Loucy (cell line): ENCODE measurements around the gene FLT1.

Source experiments
- H2AFZ ChIP-seq: fragments of 200-600 bp; sonication (generic); 2 replicates; pipeline ENCODE4 v1.6.0; 2016; ENCODE audit warnings: antibody characterized with exemption, mild to moderate bottlenecking, low read length, moderate library complexity
- H3F3A ChIP-seq: fragments of 200-600 bp; 2 replicates; pipeline ENCODE4 v1.6.0; 2016; ENCODE audit warnings: antibody characterized with exemption, low read depth, mild to moderate bottlenecking
- H3K27me3 ChIP-seq: fragments of 200-600 bp; sonication (generic); 2 replicates; pipeline ENCODE4 v1.6.1; 2014; ENCODE audit warnings: low read length, mild to moderate bottlenecking; ENCODE audit not compliant: insufficient read depth, poor library complexity, severe bottlenecking
- H3K36me3 ChIP-seq: fragments of 200-600 bp; sonication (generic); 2 replicates; pipeline ENCODE4 v1.6.1; 2016; ENCODE audit warnings: low read length; ENCODE audit not compliant: insufficient read depth
- H3K4me1 ChIP-seq: fragments of 200-600 bp; sonication (generic); 2 replicates; pipeline ENCODE4 v1.5.1; 2014; ENCODE audit warnings: low read length, mild to moderate bottlenecking; ENCODE audit not compliant: insufficient read depth, poor library complexity, severe bottlenecking
- H3K4me2 ChIP-seq: fragments of 200-600 bp; sonication (generic); 2 replicates; pipeline ENCODE4 v1.6.0; 2014; ENCODE audit warnings: antibody characterized with exemption, low read length, low read depth, mild to moderate bottlenecking; ENCODE audit not compliant: poor library complexity, severe bottlenecking
- H3K4me3 ChIP-seq: fragments of 200-600 bp; sonication (generic); 2 replicates; pipeline ENCODE4 v1.5.1; 2014; ENCODE audit warnings: low read length, mild to moderate bottlenecking, mixed read lengths; ENCODE audit not compliant: poor library complexity, severe bottlenecking
- H3K79me2 ChIP-seq: fragments of 200-600 bp; sonication (generic); 2 replicates; pipeline ENCODE4 v1.6.1; 2014; ENCODE audit warnings: low read length; ENCODE audit not compliant: insufficient read depth
- H3K9ac ChIP-seq: fragments of 200-600 bp; sonication (generic); 2 replicates; pipeline ENCODE4 v1.6.0; 2014; ENCODE audit warnings: mild to moderate bottlenecking, low read depth, low read length, moderate library complexity; ENCODE audit not compliant: poor library complexity, severe bottlenecking
- H3K9me2 ChIP-seq: fragments of 200-600 bp; sonication (generic); replicated peaks from 2 replicates; pipeline ENCODE4 v1.6.1; 2016; ENCODE audit warnings: low read depth, low read length, mixed read lengths
- H3K9me3 ChIP-seq: fragments of 200-600 bp; sonication (generic); 2 replicates; pipeline ENCODE4 v1.6.1; 2014; ENCODE audit warnings: mild to moderate bottlenecking, antibody characterized with exemption, low read length, low read depth; ENCODE audit not compliant: insufficient read depth
- H4K20me1 ChIP-seq: fragments of 200-600 bp; sonication (generic); 2 replicates; pipeline ENCODE4 v1.6.0; 2014; ENCODE audit warnings: antibody characterized with exemption, low read length, mild to moderate bottlenecking; ENCODE audit not compliant: insufficient read depth, poor library complexity, severe bottlenecking
- EZH2phosphoT487 ChIP-seq: fragments of 200-600 bp; IDR thresholded peaks from 2 replicates; pipeline ENCODE4 v1.6.1; 2018; ENCODE audit warnings: antibody characterized with exemption, mild to moderate bottlenecking, moderate library complexity, borderline replicate concordance
- TF ChIP-seq, protein P1 (sequence below): fragments of 200-600 bp; sonication (generic); conservative IDR thresholded peaks from 2 replicates; pipeline ENCODE4 v1.5.1; 2014; ENCODE audit warnings: mild to moderate bottlenecking, antibody characterized with exemption, low read length

Gene FLT1

DNA sequence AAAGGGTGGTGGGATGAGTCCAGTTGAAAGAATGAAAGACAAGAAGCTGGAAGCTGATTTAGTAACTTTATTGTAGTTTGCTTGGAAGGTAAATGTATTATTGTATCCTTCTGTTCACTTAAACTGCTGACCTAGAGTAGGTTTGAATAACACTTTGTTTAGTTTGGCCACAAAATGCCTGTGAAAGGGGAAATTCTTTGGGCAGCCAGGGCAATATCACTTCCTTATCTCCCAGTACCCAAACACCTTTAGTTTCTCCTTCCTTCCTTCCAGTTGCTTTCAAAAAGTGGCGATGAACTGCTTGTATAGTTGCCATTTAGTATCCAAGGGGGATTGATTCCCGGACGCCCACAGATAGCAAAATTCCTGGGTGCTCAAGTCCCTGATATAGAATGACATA lies 236.5 kb downstream of the FLT1 start:
- Histone ChIP-seq H3K4me2 (no peak overlapping the region), H3K36me3 (peaks cover 70% of the 10 kb centered on the region)

DNA sequence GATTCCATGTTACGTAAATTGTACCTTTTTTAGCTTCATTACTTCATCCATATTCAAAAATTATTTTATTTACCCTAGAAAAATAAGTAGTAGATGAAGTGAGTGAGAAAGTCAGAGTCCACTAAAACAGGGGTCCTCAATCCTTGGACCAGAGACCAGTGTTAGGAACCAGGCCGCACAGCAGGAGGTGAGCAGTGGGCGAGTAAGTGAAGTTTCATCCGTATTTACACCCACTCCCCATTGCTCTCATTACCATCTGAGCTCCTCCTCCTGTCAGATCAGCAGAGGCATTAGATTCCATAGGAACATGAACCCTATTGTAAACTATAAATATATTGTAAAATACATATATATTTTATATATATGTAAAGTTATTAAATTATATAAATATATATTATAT lies 237.6 kb downstream of the FLT1 start:
- no peaks in the 10 kb centered on the region for H3K27me3 ChIP-seq
- TF ChIP-seq, protein P1, sequence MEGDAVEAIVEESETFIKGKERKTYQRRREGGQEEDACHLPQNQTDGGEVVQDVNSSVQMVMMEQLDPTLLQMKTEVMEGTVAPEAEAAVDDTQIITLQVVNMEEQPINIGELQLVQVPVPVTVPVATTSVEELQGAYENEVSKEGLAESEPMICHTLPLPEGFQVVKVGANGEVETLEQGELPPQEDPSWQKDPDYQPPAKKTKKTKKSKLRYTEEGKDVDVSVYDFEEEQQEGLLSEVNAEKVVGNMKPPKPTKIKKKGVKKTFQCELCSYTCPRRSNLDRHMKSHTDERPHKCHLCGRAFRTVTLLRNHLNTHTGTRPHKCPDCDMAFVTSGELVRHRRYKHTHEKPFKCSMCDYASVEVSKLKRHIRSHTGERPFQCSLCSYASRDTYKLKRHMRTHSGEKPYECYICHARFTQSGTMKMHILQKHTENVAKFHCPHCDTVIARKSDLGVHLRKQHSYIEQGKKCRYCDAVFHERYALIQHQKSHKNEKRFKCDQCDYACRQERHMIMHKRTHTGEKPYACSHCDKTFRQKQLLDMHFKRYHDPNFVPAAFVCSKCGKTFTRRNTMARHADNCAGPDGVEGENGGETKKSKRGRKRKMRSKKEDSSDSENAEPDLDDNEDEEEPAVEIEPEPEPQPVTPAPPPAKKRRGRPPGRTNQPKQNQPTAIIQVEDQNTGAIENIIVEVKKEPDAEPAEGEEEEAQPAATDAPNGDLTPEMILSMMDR = no peak
- TF ChIP-seq EZH2phosphoT487 = no peak
- H4K20me1 ChIP-seq = peaks cover 11% of the 10 kb centered on the region
- no peaks in the 10 kb centered on the region for H3K9me2 ChIP-seq
- no peak overlapping the region for H3K4me3 ChIP-seq
- no peaks in the 10 kb centered on the region for H3F3A ChIP-seq
- H2AFZ ChIP-seq = no peak overlapping the region
- H3K9ac ChIP-seq = no peak overlapping the region
- no peaks in the 10 kb centered on the region; the same call in 1 of the 2 replicates for H3K9me3 ChIP-seq
- peaks cover 64% of the 10 kb centered on the region for H3K36me3 ChIP-seq
- H3K4me2 ChIP-seq = no peak overlapping the region
- H3K79me2 ChIP-seq = peaks cover 11% of the 10 kb centered on the region; the same call in 1 of the 2 replicates
- H3K4me1 ChIP-seq = peaks cover 19% of the 10 kb centered on the region

More for the DNA sequence above, 236.5 kb downstream of the FLT1 start:
- H3K9me3 ChIP-seq = no peaks in the 10 kb centered on the region; the same call in 1 of the 2 replicates
- peaks cover 16% of the 10 kb centered on the region for H3K4me1 ChIP-seq
- H4K20me1 ChIP-seq = peaks cover 11% of the 10 kb centered on the region
- H3F3A ChIP-seq = no peaks in the 10 kb centered on the region
- TF ChIP-seq, protein P1 = no peak
- no peak for TF ChIP-seq EZH2phosphoT487
- H3K9ac ChIP-seq = no peak overlapping the region
- H3K4me3 ChIP-seq = no peak overlapping the region
- H3K79me2 ChIP-seq = peaks cover 6% of the 10 kb centered on the region; the same call in 1 of the 2 replicates
- no peaks in the 10 kb centered on the region for H3K27me3 ChIP-seq
- no peak overlapping the region for H2AFZ ChIP-seq
- no peaks in the 10 kb centered on the region for H3K9me2 ChIP-seq

DNA sequence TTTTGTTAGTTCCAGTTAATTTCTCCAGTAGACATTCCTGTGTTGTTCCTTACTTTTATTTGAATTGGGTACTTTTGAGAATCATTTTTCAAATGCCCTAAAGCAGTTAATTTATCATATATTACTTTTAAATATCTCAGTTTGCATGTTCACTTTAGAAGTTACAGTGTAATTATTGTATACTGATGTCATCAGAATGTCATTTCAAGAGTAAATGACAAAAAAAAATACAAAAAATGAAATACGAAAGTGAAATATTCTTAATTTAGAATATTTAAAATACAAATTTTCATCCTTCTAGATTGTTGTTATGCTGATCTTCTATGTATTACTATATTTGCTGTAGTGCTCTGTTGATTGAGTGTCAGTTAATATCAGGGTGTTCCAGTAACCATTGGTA lies 242.4 kb downstream of the FLT1 start:
- Histone ChIP-seq H3K4me3 (no peak overlapping the region), H3K36me3 (peaks cover 37% of the 10 kb centered on the region), H3K9ac (no peak overlapping the region), H3F3A (no peaks in the 10 kb centered on the region), H4K20me1 (peaks cover 11% of the 10 kb centered on the region), H3K4me2 (no peak overlapping the region), H3K27me3 (no peaks in the 10 kb centered on the region), H3K9me3 (no peaks in the 10 kb centered on the region; the same call in 1 of the 2 replicates), H2AFZ (no peak overlapping the region), H3K4me1 (peaks cover 12% of the 10 kb centered on the region), H3K9me2 (no peaks in the 10 kb centered on the region), H3K79me2 (peaks cover 29% of the 10 kb centered on the region)
- TF ChIP-seq, protein P1 = no peak
- no peak for TF ChIP-seq EZH2phosphoT487
